ENCODE measurements around the gene CABLES2.

Gene CABLES2

GRCh38 chr20:62395311-62396242, 11.5 kb downstream of the CABLES2 start:
- no peak overlapping the region for H2BK12ac ChIP-seq (ENCODE audit: low read length)
- no peak overlapping the region for H4K91ac ChIP-seq (ENCODE audit: low read depth, low read length)
- no peak for DNase-seq
- no peak overlapping the region for H3K18ac ChIP-seq (ENCODE audit: low read length)
- H3K79me2 ChIP-seq (ENCODE audit: control insufficient read depth, insufficient read depth, low read length, poor library complexity), result no peaks in the 10 kb centered on the region
- H2BK120ac ChIP-seq (ENCODE audit: insufficient read depth, low read length, poor library complexity), result no peak overlapping the region
- no peak overlapping the region for H3K4ac ChIP-seq (ENCODE audit: low read depth, low read length)
- H3K27ac ChIP-seq (ENCODE audit: low read depth, low read length), result no peak overlapping the region
- H2BK5ac ChIP-seq (ENCODE audit: low read depth, low read length, poor library complexity), result no peak overlapping the region
- H3K23ac ChIP-seq (ENCODE audit: low read length), result no peak overlapping the region
- no peak overlapping the region for H3K9ac ChIP-seq (ENCODE audit: low read length)
- no peak overlapping the region for H3K4me2 ChIP-seq (ENCODE audit: low read length)
- no peak overlapping the region for H3K14ac ChIP-seq (ENCODE audit: low read length)
- H3K4me3 ChIP-seq (ENCODE audit: low read depth, low read length), result no peak overlapping the region
- WGBS (ENCODE audit: extremely low coverage, insufficient coverage, insufficient read length), result no CpG with 5 or more reads among the region's 27 CpGs
- peaks cover 5% of the 10 kb centered on the region for H3K9me3 ChIP-seq (ENCODE audit: insufficient read depth, low read depth, low read length)
- no peaks in the 10 kb centered on the region for H3K79me1 ChIP-seq (ENCODE audit: low read length)
- no peak overlapping the region for H4K12ac ChIP-seq (ENCODE audit: low read depth, low read length)
- H3K27me3 ChIP-seq (ENCODE audit: insufficient read depth, low read length), result no peaks in the 10 kb centered on the region
- no peaks in the 10 kb centered on the region for H3K4me1 ChIP-seq (ENCODE audit: control insufficient read depth in 1 of 2, insufficient read depth in 2 of 2, low read length in 2 of 2)
- peaks cover 38 to 47% of the 10 kb centered on the region in 2 experiments for H3K36me3 ChIP-seq (ENCODE audit: control insufficient read depth in 1 of 2, insufficient read depth in 2 of 2, low read length in 2 of 2)
- no peak overlapping the region for H2AK5ac ChIP-seq (ENCODE audit: low read length)
- H2AFZ ChIP-seq (ENCODE audit: insufficient read depth, low read length, poor library complexity), result no peak overlapping the region
- no peak overlapping the region for H4K8ac ChIP-seq (ENCODE audit: low read depth, low read length)

GRCh38 chr20:62394248-62395245, 12.5 kb downstream of the CABLES2 start:
- Histone ChIP-seq H3K27ac (ENCODE audit: low read depth, low read length) (no peak overlapping the region), H2BK12ac (ENCODE audit: low read length) (no peak overlapping the region), H4K12ac (ENCODE audit: low read depth, low read length) (no peak overlapping the region), H3K4ac (ENCODE audit: low read depth, low read length) (no peak overlapping the region), H2AFZ (ENCODE audit: insufficient read depth, low read length, poor library complexity) (no peak overlapping the region), H3K14ac (ENCODE audit: low read length) (no peak overlapping the region), H4K8ac (ENCODE audit: low read depth, low read length) (no peak overlapping the region), H3K36me3 (ENCODE audit: control insufficient read depth in 1 of 2, insufficient read depth in 2 of 2, low read length in 2 of 2) (peaks cover 47 to 56% of the 10 kb centered on the region in 2 experiments), H3K4me3 (ENCODE audit: low read depth, low read length) (no peak overlapping the region), H2AK5ac (ENCODE audit: low read length) (no peak overlapping the region), H3K4me1 (ENCODE audit: control insufficient read depth in 1 of 2, insufficient read depth in 2 of 2, low read length in 2 of 2) (no peaks in the 10 kb centered on the region), H3K9me3 (ENCODE audit: insufficient read depth, low read depth, low read length) (peaks cover 5% of the 10 kb centered on the region), H3K79me2 (ENCODE audit: control insufficient read depth, insufficient read depth, low read length, poor library complexity) (no peaks in the 10 kb centered on the region), H3K18ac (ENCODE audit: low read length) (no peak overlapping the region), H3K23ac (ENCODE audit: low read length) (no peak overlapping the region), H2BK5ac (ENCODE audit: low read depth, low read length, poor library complexity) (no peak overlapping the region), H3K9ac (ENCODE audit: low read length) (no peak overlapping the region), H4K91ac (ENCODE audit: low read depth, low read length) (no peak overlapping the region), H3K27me3 (ENCODE audit: insufficient read depth, low read length) (no peaks in the 10 kb centered on the region), H3K4me2 (ENCODE audit: low read length) (no peak overlapping the region), H2BK120ac (ENCODE audit: insufficient read depth, low read length, poor library complexity) (no peak overlapping the region), H3K79me1 (ENCODE audit: low read length) (no peaks in the 10 kb centered on the region)
- no CpG with 5 or more reads among the region's 44 CpGs for WGBS (ENCODE audit: extremely low coverage, insufficient coverage, insufficient read length)
- no peak for DNase-seq

GRCh38 chr20:62393830-62394229, 13.3 kb downstream of the CABLES2 start:
- peaks cover 5% of the 10 kb centered on the region for H3K9me3 ChIP-seq (ENCODE audit: insufficient read depth, low read depth, low read length)
- no peaks in the 10 kb centered on the region for H3K4me1 ChIP-seq (ENCODE audit: control insufficient read depth in 1 of 2, insufficient read depth in 2 of 2, low read length in 2 of 2)
- H4K91ac ChIP-seq (ENCODE audit: low read depth, low read length), result no peak overlapping the region
- H3K4me3 ChIP-seq (ENCODE audit: low read depth, low read length), result no peak overlapping the region
- no peak overlapping the region for H2AK5ac ChIP-seq (ENCODE audit: low read length)
- peaks cover 53 to 63% of the 10 kb centered on the region in 2 experiments for H3K36me3 ChIP-seq (ENCODE audit: control insufficient read depth in 1 of 2, insufficient read depth in 2 of 2, low read length in 2 of 2)
- no peaks in the 10 kb centered on the region for H3K27me3 ChIP-seq (ENCODE audit: insufficient read depth, low read length)
- no peak overlapping the region for H3K9ac ChIP-seq (ENCODE audit: low read length)
- no peak overlapping the region for H3K18ac ChIP-seq (ENCODE audit: low read length)
- DNase-seq, result no peak
- no peak overlapping the region for H3K27ac ChIP-seq (ENCODE audit: low read depth, low read length)
- no peak overlapping the region for H4K12ac ChIP-seq (ENCODE audit: low read depth, low read length)
- no peak overlapping the region for H3K14ac ChIP-seq (ENCODE audit: low read length)
- H3K79me1 ChIP-seq (ENCODE audit: low read length), result no peaks in the 10 kb centered on the region
- H2BK12ac ChIP-seq (ENCODE audit: low read length), result no peak overlapping the region
- no peak overlapping the region for H2BK5ac ChIP-seq (ENCODE audit: low read depth, low read length, poor library complexity)
- no peak overlapping the region for H2AFZ ChIP-seq (ENCODE audit: insufficient read depth, low read length, poor library complexity)
- WGBS (ENCODE audit: extremely low coverage, insufficient coverage, insufficient read length), result no CpG with 5 or more reads among the region's 24 CpGs
- no peak overlapping the region for H3K23ac ChIP-seq (ENCODE audit: low read length)
- H2BK120ac ChIP-seq (ENCODE audit: insufficient read depth, low read length, poor library complexity), result no peak overlapping the region
- no peak overlapping the region for H4K8ac ChIP-seq (ENCODE audit: low read depth, low read length)
- H3K79me2 ChIP-seq (ENCODE audit: control insufficient read depth, insufficient read depth, low read length, poor library complexity), result no peaks in the 10 kb centered on the region
- H3K4me2 ChIP-seq (ENCODE audit: low read length), result no peak overlapping the region
- H3K4ac ChIP-seq (ENCODE audit: low read depth, low read length), result no peak overlapping the region

- Histone ChIP-seq H3K4me3 (ENCODE audit: low read depth, low read length) (no peak overlapping the region), H3K79me2 (ENCODE audit: control insufficient read depth, insufficient read depth, low read length, poor library complexity) (no peaks in the 10 kb centered on the region), H2BK5ac (ENCODE audit: low read depth, low read length, poor library complexity) (no peak overlapping the region), H2BK12ac (ENCODE audit: low read length) (no peak overlapping the region), H4K91ac (ENCODE audit: low read depth, low read length) (no peak overlapping the region), H3K27me3 (ENCODE audit: insufficient read depth, low read length) (no peaks in the 10 kb centered on the region), H3K27ac (ENCODE audit: low read depth, low read length) (no peak overlapping the region), H3K9me3 (ENCODE audit: insufficient read depth, low read depth, low read length) (peaks cover 5% of the 10 kb centered on the region), H3K23ac (ENCODE audit: low read length) (no peak overlapping the region), H3K9ac (ENCODE audit: low read length) (no peak overlapping the region), H2BK120ac (ENCODE audit: insufficient read depth, low read length, poor library complexity) (no peak overlapping the region), H4K8ac (ENCODE audit: low read depth, low read length) (no peak overlapping the region), H3K4me2 (ENCODE audit: low read length) (no peak overlapping the region), H2AFZ (ENCODE audit: insufficient read depth, low read length, poor library complexity) (no peak overlapping the region), H3K4me1 (ENCODE audit: control insufficient read depth in 1 of 2, insufficient read depth in 2 of 2, low read length in 2 of 2) (no peaks in the 10 kb centered on the region), H3K36me3 (ENCODE audit: control insufficient read depth in 1 of 2, insufficient read depth in 2 of 2, low read length in 2 of 2) (peaks cover 57 to 68% of the 10 kb centered on the region in 2 experiments), H4K12ac (ENCODE audit: low read depth, low read length) (no peak overlapping the region), H3K18ac (ENCODE audit: low read length) (no peak overlapping the region), H3K4ac (ENCODE audit: low read depth, low read length) (no peak overlapping the region), H3K14ac (ENCODE audit: low read length) (no peak overlapping the region), H3K79me1 (ENCODE audit: low read length) (no peaks in the 10 kb centered on the region), H2AK5ac (ENCODE audit: low read length) (no peak overlapping the region)
- no peak for DNase-seq
- no CpG with 5 or more reads among the region's 12 CpGs for WGBS (ENCODE audit: extremely low coverage, insufficient coverage, insufficient read length)
Observed at GRCh38 chr20:62393335-62393665, 13.8 kb downstream of the CABLES2 start.
